ENCODE results near the gene LRRC10B.

GRCh38 chr11:61473370-61474012 lies 35.1 kb upstream of the LRRC10B start:
- TF ChIP-seq EZH2phosphoT487 (IDR thresholded peaks at IDR 0.05; ENCODE audit: insufficient read depth, low read depth) (no peak), EZH2 (IDR thresholded peaks at IDR 0.05; ENCODE audit: insufficient read depth, poor library complexity, severe bottlenecking) (no peak)
